GM23248 (cell line): ENCODE data around the gene PDE3B. TPM values are rescaled to one million over a fixed set of nuclear protein-coding genes. Genes with fewer than 3 reads are reported as not detected.
"Not testable (repeated sequence)": the region's sequence is repeated elsewhere in the genome, so short reads cannot be mapped to it uniquely, and the experiment has no call there.

ENCODE experiments used
- DNase-seq: peaks from one replicate; pipeline ENCODE4 v3.0.0-alpha.2; 2015
- H2AFZ ChIP-seq: fragments of 200-600 bp; sonication (generic); 2 replicates; pipeline ENCODE4 v1.6.1; 2016; ENCODE audit warnings: antibody characterized with exemption
- H3F3A ChIP-seq: fragments of 200-600 bp; sonication (generic); 2 replicates; pipeline ENCODE4 v1.6.1; 2016; ENCODE audit warnings: mild to moderate bottlenecking, antibody characterized with exemption, mixed run types; ENCODE audit not compliant: insufficient read depth
- H3K27ac ChIP-seq: fragments of 200-600 bp; sonication (generic); 2 replicates; pipeline ENCODE4 v1.5.1; 2016; ENCODE audit warnings: mild to moderate bottlenecking
- H3K27me3 ChIP-seq: fragments of 200-600 bp; sonication (generic); replicated peaks from 2 replicates; pipeline ENCODE4 v1.6.1; 2016; ENCODE audit warnings: mild to moderate bottlenecking; ENCODE audit not compliant: insufficient read depth
- H3K36me3 ChIP-seq: fragments of 200-600 bp; sonication (generic); 2 replicates; pipeline ENCODE4 v1.6.1; 2016; ENCODE audit warnings: low read depth, mild to moderate bottlenecking
- H3K4me1 ChIP-seq: fragments of 200-600 bp; sonication (generic); 2 replicates; pipeline ENCODE4 v1.6.1; 2016; ENCODE audit warnings: mild to moderate bottlenecking; ENCODE audit not compliant: insufficient read depth
- H3K4me2 ChIP-seq: fragments of 200-600 bp; sonication (generic); one replicate; pipeline ENCODE4 v1.6.1; 2016; ENCODE audit warnings: mild to moderate bottlenecking; ENCODE audit not compliant: unreplicated experiment
- H3K4me3 ChIP-seq: fragments of 200-600 bp; sonication (generic); 2 replicates; pipeline ENCODE4 v1.5.1; 2016; ENCODE audit warnings: mild to moderate bottlenecking
- H3K79me2 ChIP-seq: fragments of 200-600 bp; sonication (generic); 2 replicates; pipeline ENCODE4 v1.6.1; 2016; ENCODE audit warnings: mild to moderate bottlenecking; ENCODE audit not compliant: insufficient read depth
- H3K9ac ChIP-seq: fragments of 200-600 bp; sonication (generic); 2 replicates; pipeline ENCODE4 v1.6.1; 2016; ENCODE audit warnings: mild to moderate bottlenecking
- H3K9me2 ChIP-seq: fragments of 200-600 bp; sonication (generic); 2 replicates; pipeline ENCODE4 v1.6.1; 2016; ENCODE audit warnings: mixed run types, mild to moderate bottlenecking, moderate library complexity; ENCODE audit not compliant: insufficient read depth
- H3K9me3 ChIP-seq: fragments of 200-600 bp; sonication (generic); one replicate; pipeline ENCODE4 v1.6.1; 2017; ENCODE audit warnings: low read depth
- H4K20me1 ChIP-seq: fragments of 200-600 bp; sonication (generic); 2 replicates; pipeline ENCODE4 v1.6.0; 2016; ENCODE audit not compliant: insufficient read depth
- EZH2 ChIP-seq: fragments of 200-600 bp; sonication (generic); IDR thresholded peaks from 2 replicates; pipeline ENCODE4 v1.6.1; 2018; ENCODE audit warnings: antibody characterized with exemption, mild to moderate bottlenecking; ENCODE audit not compliant: insufficient read depth, poor library complexity, severe bottlenecking
- EZH2phosphoT487 ChIP-seq: fragments of 200-600 bp; sonication (generic); IDR thresholded peaks from 2 replicates; pipeline ENCODE4 v1.6.1; 2018; ENCODE audit warnings: antibody characterized with exemption, moderate library complexity, mild to moderate bottlenecking, low read depth; ENCODE audit not compliant: insufficient read depth
- WGBS, 2 experiments: methylation state at CpG; one replicate each; pipeline ENCODE4 v1.1.6; 2015 to 2017; ENCODE audit warnings: low lambda C conversion rate in 2 of 2, low coverage in 1 of 2; ENCODE audit errors: missing lambda C conversion rate in 2 of 2; 5-methylcytosine and 5-hydroxymethylcytosine counted together
- in situ Hi-C: fragments of 300-500 bp; cut with MboI; formaldehyde crosslinking; loops from 2 replicates; pipeline ENCODE4 v1.15.0; 2020
- polyA plus RNA-seq: library from polyadenylated mRNA; unstranded; fragments of >200 nt; fragmentation: Nextera tagmentation; extraction: Ambion mirVana; gene quantifications from 2 replicates; pipeline ENCODE4 v1.2.1, GENCODE V29; 2016
- total RNA-seq: library from RNA; depleted of rRNA; stranded (reverse); fragments of >200 nt; shearing (Covaris generic); gene quantifications from 2 replicates; pipeline ENCODE4 v1.2.3, GENCODE V29; 2014; rRNA removed

PDE3B gene
- total RNA-seq (not detected in 2 replicates), polyA plus RNA-seq (not detected in 2 replicates)

DNA sequence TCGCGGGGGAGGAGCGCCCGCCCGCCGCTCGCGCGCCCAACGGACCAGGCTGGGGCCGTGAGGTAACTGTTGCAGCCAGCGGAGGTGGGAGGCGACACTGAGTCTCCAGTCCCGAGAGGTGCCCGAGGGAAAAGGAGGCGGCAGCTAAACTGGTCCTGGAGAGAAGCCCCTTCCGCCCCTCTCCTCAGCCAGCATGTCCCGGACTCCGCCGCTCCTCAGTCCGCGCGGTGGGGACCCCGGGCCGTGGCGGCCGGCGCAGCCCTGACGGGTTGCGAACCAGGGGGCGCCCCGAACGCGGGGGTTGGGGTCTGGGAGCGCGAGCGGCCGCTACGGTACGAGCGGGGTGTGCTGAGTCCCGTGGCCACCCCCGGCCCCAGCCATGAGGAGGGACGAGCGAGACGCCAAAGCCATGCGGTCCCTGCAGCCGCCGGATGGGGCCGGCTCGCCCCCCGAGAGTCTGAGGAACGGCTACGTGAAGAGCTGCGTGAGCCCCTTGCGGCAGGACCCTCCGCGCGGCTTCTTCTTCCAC is at the start of gene PDE3B:
PDE3B (plus strand) TSS at position 108 of the 529 bp plus-strand sequence; CDS start at position 380, 272 bp downstream.
- Histone ChIP-seq H3K4me3 (peak within 1 kb of the TSS; percentile 74), H3F3A (no peaks in the 10 kb centered on the region), H3K27me3 (peaks cover 56% of the 10 kb centered on the region), H3K4me1 (peaks cover 9% of the 10 kb centered on the region; the same call in 1 of the 2 replicates), H4K20me1 (no peaks in the 10 kb centered on the region), H3K36me3 (no peaks in the 10 kb centered on the region), H2AFZ (peak within 1 kb of the TSS; percentile 65), H3K79me2 (no peaks in the 10 kb centered on the region), H3K9me2 (no peaks in the 10 kb centered on the region), H3K9ac (peak within 1 kb of the TSS; percentile 26; the same call in 1 of the 2 replicates), H3K9me3 (no peaks in the 10 kb centered on the region), H3K4me2 (peak within 1 kb of the TSS; percentile 92), H3K27ac (no peak within 1 kb of the TSS)
- DNase-seq: peak; percentile 60
- no peak for TF ChIP-seq EZH2
- TF ChIP-seq EZH2phosphoT487: no peak
- WGBS, 2 experiments: 1% methylated on average over 34 to 53 of the region's 59 CpGs
- in situ Hi-C loops: no loop called here

GRCh38 chr11:14595261-14595660 is 48.3 kb upstream of the PDE3B start:
- in situ Hi-C loops: not testable (repeated sequence)
- 19 to 29% methylated on average over 1 of the region's 1 CpG for WGBS, 2 experiments

GRCh38 chr11:14607713-14608112 is 35.9 kb upstream of the PDE3B start:
- no peak overlapping the region for H3K27ac ChIP-seq
- H3K4me1 ChIP-seq: no peaks in the 10 kb centered on the region
- H4K20me1 ChIP-seq: no peaks in the 10 kb centered on the region

More at GRCh38 chr11:14595261-14595660, 48.3 kb upstream of the PDE3B start:
- not testable (repeated sequence) for H3K4me3 ChIP-seq, H3K79me2 ChIP-seq, H3K27me3 ChIP-seq, H3F3A ChIP-seq, DNase-seq, H3K36me3 ChIP-seq, H3K27ac ChIP-seq, H3K9me3 ChIP-seq, H4K20me1 ChIP-seq, H3K4me2 ChIP-seq, H3K9me2 ChIP-seq, H3K4me1 ChIP-seq, H2AFZ ChIP-seq, H3K9ac ChIP-seq

GRCh38 chr11:14609902-14610301 is 33.7 kb upstream of the PDE3B start:
- TF ChIP-seq EZH2: no peak
- no peak for TF ChIP-seq EZH2phosphoT487
- H3K27ac ChIP-seq: no peak overlapping the region
- in situ Hi-C loops: no loop called here
- H2AFZ ChIP-seq: no peak overlapping the region
- H3K9me3 ChIP-seq: no peaks in the 10 kb centered on the region
- H3K9me2 ChIP-seq: no peaks in the 10 kb centered on the region
- no peaks in the 10 kb centered on the region for H3K27me3 ChIP-seq
- no peaks in the 10 kb centered on the region for H3K36me3 ChIP-seq
- DNase-seq: no peak
- no peaks in the 10 kb centered on the region for H3F3A ChIP-seq
- H4K20me1 ChIP-seq: no peaks in the 10 kb centered on the region
- no peaks in the 10 kb centered on the region for H3K4me1 ChIP-seq
- H3K79me2 ChIP-seq: no peaks in the 10 kb centered on the region
- H3K4me2 ChIP-seq: no peak overlapping the region
- WGBS, 2 experiments: 71 to 85% methylated on average over 1 of the region's 1 CpG
- H3K9ac ChIP-seq: no peak overlapping the region
- H3K4me3 ChIP-seq: no peak overlapping the region

More at GRCh38 chr11:14607713-14608112, 35.9 kb upstream of the PDE3B start:
- Histone ChIP-seq H3K36me3 (no peaks in the 10 kb centered on the region), H3K9ac (no peak overlapping the region), H3K9me3 (no peaks in the 10 kb centered on the region), H3K79me2 (no peaks in the 10 kb centered on the region), H2AFZ (no peak overlapping the region), H3K27me3 (no peaks in the 10 kb centered on the region), H3K9me2 (no peaks in the 10 kb centered on the region), H3F3A (no peaks in the 10 kb centered on the region), H3K4me3 (no peak overlapping the region), H3K4me2 (no peak overlapping the region)
- in situ Hi-C loops: no loop called here
- no peak for DNase-seq
- TF ChIP-seq EZH2phosphoT487 (no peak), EZH2 (no peak)

DNA sequence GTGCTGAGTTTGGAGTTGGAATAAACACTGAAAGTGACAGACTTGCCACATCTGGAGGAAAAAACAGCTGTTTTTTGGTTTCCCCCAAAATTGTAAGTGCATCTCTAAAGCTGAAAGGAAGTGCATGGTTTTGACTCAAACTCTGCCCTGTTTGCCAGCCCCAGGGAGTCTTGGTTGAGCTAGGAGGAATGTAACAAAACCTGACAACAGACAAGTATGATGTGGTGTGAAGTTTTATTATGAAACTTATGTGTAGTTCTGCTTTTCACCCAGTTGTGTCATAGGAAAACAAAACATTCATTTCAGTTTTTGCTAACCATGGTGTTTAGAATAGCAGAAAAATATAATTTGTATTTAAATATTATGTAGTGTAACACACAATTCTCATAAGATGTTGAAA is 31.7 kb upstream of the PDE3B start:
- no peaks in the 10 kb centered on the region for H3K79me2 ChIP-seq
- H3K9me3 ChIP-seq: no peaks in the 10 kb centered on the region
- H3F3A ChIP-seq: no peaks in the 10 kb centered on the region
- no peaks in the 10 kb centered on the region for H4K20me1 ChIP-seq
- H3K36me3 ChIP-seq: no peaks in the 10 kb centered on the region
- no peak overlapping the region for H2AFZ ChIP-seq
- TF ChIP-seq EZH2phosphoT487 (no peak), EZH2 (no peak)
- no peak overlapping the region for H3K4me3 ChIP-seq
- H3K9me2 ChIP-seq: no peaks in the 10 kb centered on the region
- H3K9ac ChIP-seq: no peak overlapping the region
- H3K27ac ChIP-seq: no peak overlapping the region
- H3K4me2 ChIP-seq: no peak overlapping the region
- no peaks in the 10 kb centered on the region for H3K4me1 ChIP-seq
- in situ Hi-C loops: no loop called here
- DNase-seq: no peak
- H3K27me3 ChIP-seq: 0 out of 2 replicates have a peak, but pooled peaks cover 3% of the 10 kb centered on the region
